Parathyroid adenoma (tissue), 2 donors: ENCODE measurements around the gene CBARP.
A peak's percentile ranks its signal among the peaks of the same experiment; 100 is the strongest.

Experiments used
- H2AFZ ChIP-seq: fragments of 300-600 bp; sonication (generic); one replicate; pipeline ENCODE4 v1.7.0; 2017; ENCODE audit warnings: antibody characterized with exemption, mild to moderate bottlenecking
- H3K27ac ChIP-seq: fragments of 300-600 bp; sonication (generic); one replicate; pipeline ENCODE4 v1.7.0; 2017
- H3K27me3 ChIP-seq: fragments of 300-600 bp; sonication (generic); one replicate; pipeline ENCODE4 v1.7.0; 2017; ENCODE audit warnings: low read length; ENCODE audit not compliant: control insufficient read depth, insufficient read depth
- H3K36me3 ChIP-seq: fragments of 300-600 bp; sonication (generic); one replicate; pipeline ENCODE4 v1.7.0; 2017; ENCODE audit warnings: low read length; ENCODE audit not compliant: control insufficient read depth, insufficient read depth
- H3K4me1 ChIP-seq: fragments of 300-600 bp; sonication (generic); one replicate; pipeline ENCODE4 v1.7.0; 2017; ENCODE audit warnings: control low read depth
- H3K4me2 ChIP-seq: fragments of 300-600 bp; sonication (generic); one replicate; pipeline ENCODE4 v1.7.0; 2017; ENCODE audit warnings: low read length
- H3K4me3 ChIP-seq: fragments of 300-600 bp; sonication (generic); one replicate; pipeline ENCODE4 v1.7.0; 2017; ENCODE audit warnings: low read depth, low read length
- H3K79me2 ChIP-seq: fragments of 300-600 bp; sonication (generic); one replicate; pipeline ENCODE4 v1.7.0; 2017; ENCODE audit warnings: control low read depth
- H3K9ac ChIP-seq: fragments of 300-600 bp; sonication (generic); one replicate; pipeline ENCODE4 v1.7.0; 2017; ENCODE audit warnings: mild to moderate bottlenecking
- H3K9me3 ChIP-seq: fragments of 300-600 bp; sonication (generic); one replicate; pipeline ENCODE4 v1.7.0; 2017; ENCODE audit warnings: low read length; ENCODE audit not compliant: control insufficient read depth
- CTCF ChIP-seq: fragments of 300-600 bp; sonication (generic); IDR thresholded peaks from one replicate; pipeline ENCODE4 v1.7.0; 2017; ENCODE audit warnings: antibody characterized with exemption, mild to moderate bottlenecking
- donor health status: primary hyperparathyroidism.

Gene CBARP

GRCh38 chr19:1225440-1226226 lies 12.2 kb downstream of the CBARP start:
- Histone ChIP-seq H3K4me2 (no peak overlapping the region), H3K9me3 (no peaks in the 10 kb centered on the region), H3K36me3 (no peaks in the 10 kb centered on the region), H3K4me3 (no peak overlapping the region), H3K27ac (no peak overlapping the region), H3K9ac (no peak overlapping the region), H2AFZ (no peak overlapping the region), H3K79me2 (peaks cover 33% of the 10 kb centered on the region), H3K27me3 (no peaks in the 10 kb centered on the region), H3K4me1 (no peaks in the 10 kb centered on the region)
- TF ChIP-seq CTCF = no peak

GRCh38 chr19:1224847-1225246 lies 13.0 kb downstream of the CBARP start:
- H3K4me1 ChIP-seq = no peaks in the 10 kb centered on the region
- H3K36me3 ChIP-seq = no peaks in the 10 kb centered on the region

GRCh38 chr19:1224047-1224825 lies 13.6 kb downstream of the CBARP start:
- H3K4me2 ChIP-seq = no peak overlapping the region
- no peak overlapping the region for H3K4me3 ChIP-seq
- no peak overlapping the region for H3K27ac ChIP-seq
- H2AFZ ChIP-seq = no peak overlapping the region
- TF ChIP-seq CTCF = no peak
- no peaks in the 10 kb centered on the region for H3K36me3 ChIP-seq
- no peaks in the 10 kb centered on the region for H3K9me3 ChIP-seq
- no peaks in the 10 kb centered on the region for H3K4me1 ChIP-seq
- no peaks in the 10 kb centered on the region for H3K27me3 ChIP-seq
- H3K79me2 ChIP-seq = peaks cover 43% of the 10 kb centered on the region
- no peak overlapping the region for H3K9ac ChIP-seq

More at GRCh38 chr19:1224847-1225246, 13.0 kb downstream of the CBARP start:
- Histone ChIP-seq H3K4me2 (no peak overlapping the region), H3K9ac (no peak overlapping the region), H3K79me2 (peaks cover 41% of the 10 kb centered on the region), H3K27me3 (no peaks in the 10 kb centered on the region), H2AFZ (no peak overlapping the region), H3K9me3 (no peaks in the 10 kb centered on the region), H3K27ac (no peak overlapping the region), H3K4me3 (no peak overlapping the region)
- no peak for TF ChIP-seq CTCF

GRCh38 chr19:1223018-1223855 lies 14.6 kb downstream of the CBARP start:
- Histone ChIP-seq H3K27ac (no peak overlapping the region), H3K27me3 (no peaks in the 10 kb centered on the region), H2AFZ (no peak overlapping the region), H3K4me2 (no peak overlapping the region), H3K36me3 (no peaks in the 10 kb centered on the region), H3K9me3 (no peaks in the 10 kb centered on the region), H3K9ac (no peak overlapping the region), H3K4me3 (no peak overlapping the region), H3K4me1 (no peaks in the 10 kb centered on the region), H3K79me2 (peaks cover 52% of the 10 kb centered on the region)
- peak; percentile 29 for TF ChIP-seq CTCF
